ENCODE measurements around the gene PSMA3. TPM values are rescaled to one million over a fixed set of nuclear protein-coding genes. Genes with fewer than 3 reads are reported as not detected.
A peak's percentile ranks its signal among the peaks of the same experiment; 100 is the strongest.

Gene PSMA3
- 100 to 1,000 TPM in 2 of 4 donors, 10 to 100 TPM in 2; 91.8 to 126 (median 107) TPM for total RNA-seq

DNA sequence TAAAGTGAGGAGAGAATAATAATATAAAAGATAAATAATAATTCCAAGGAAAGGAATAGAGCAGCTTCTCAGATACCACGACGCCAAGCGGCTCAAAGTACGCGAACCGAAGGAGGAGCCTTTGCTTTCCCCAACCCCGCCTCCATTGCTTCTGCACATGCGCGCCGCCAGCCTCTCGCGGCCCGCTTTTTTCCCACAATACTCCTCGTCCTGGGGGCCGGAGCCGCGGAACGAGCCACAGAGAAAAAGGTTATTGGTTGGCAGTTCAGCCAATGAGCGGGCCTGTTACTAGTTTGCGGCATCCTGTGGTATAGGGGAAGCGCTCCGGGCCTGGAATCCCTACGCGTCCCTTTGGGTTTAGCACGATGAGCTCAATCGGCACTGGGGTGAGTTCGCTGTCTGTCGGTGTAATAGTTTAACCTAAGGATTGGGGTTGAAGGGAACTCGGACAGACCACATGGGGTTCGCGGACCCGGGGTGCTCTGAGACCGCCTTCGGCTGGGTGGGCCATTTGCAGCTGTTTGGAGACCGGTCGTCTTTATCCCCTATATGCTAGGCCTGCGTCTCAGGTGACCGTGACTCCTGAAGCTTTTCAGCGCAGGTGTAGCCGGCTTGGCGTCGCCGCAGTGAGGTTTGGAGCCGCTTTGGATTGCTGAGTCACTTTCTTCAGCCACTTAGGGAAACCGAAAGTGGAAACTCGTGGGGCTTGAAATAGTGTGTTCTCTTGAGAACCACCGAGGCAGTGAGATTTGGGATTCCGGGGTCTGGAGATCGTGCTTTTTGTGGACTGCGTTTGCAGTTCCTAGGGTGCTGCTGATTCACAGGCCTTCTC is at the start of gene PSMA3:
Gene PSMA3 (plus strand): TSS at position 288 of the 832 bp plus-strand sequence. CDS start 78 bp downstream, at position 366.
- ATAC-seq (ENCODE audit: low FRiP score): peak; percentile 95
- TF ChIP-seq, protein P1, sequence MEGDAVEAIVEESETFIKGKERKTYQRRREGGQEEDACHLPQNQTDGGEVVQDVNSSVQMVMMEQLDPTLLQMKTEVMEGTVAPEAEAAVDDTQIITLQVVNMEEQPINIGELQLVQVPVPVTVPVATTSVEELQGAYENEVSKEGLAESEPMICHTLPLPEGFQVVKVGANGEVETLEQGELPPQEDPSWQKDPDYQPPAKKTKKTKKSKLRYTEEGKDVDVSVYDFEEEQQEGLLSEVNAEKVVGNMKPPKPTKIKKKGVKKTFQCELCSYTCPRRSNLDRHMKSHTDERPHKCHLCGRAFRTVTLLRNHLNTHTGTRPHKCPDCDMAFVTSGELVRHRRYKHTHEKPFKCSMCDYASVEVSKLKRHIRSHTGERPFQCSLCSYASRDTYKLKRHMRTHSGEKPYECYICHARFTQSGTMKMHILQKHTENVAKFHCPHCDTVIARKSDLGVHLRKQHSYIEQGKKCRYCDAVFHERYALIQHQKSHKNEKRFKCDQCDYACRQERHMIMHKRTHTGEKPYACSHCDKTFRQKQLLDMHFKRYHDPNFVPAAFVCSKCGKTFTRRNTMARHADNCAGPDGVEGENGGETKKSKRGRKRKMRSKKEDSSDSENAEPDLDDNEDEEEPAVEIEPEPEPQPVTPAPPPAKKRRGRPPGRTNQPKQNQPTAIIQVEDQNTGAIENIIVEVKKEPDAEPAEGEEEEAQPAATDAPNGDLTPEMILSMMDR (IDR thresholded peaks at IDR 0.05): no peak
- DNase-seq (ENCODE audit: low spot score): peak; percentile 91

DNA sequence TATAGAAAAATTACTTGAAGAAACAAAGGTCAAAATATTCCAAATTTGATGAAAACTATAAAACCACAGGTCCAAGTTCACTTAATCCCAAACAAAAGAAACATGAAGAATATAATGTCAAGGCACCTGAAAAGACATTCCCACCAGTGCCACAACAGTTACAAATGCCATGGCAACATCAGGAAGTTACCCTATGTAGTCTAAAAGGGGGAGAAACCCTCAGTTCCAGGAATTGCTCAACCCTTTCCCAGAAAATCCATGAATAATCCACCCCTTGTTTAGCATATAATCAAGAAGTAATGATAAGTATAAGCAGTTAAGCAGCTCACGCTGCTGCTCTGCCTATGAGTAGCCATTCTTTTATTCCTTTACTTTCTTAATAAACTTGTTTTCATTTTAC is 48.4 kb upstream of the PSMA3 start:
- TF ChIP-seq, protein P1 (IDR thresholded peaks at IDR 0.05): no peak
- ATAC-seq (ENCODE audit: low FRiP score) (no peak), DNase-seq (ENCODE audit: low spot score) (no peak)

DNA sequence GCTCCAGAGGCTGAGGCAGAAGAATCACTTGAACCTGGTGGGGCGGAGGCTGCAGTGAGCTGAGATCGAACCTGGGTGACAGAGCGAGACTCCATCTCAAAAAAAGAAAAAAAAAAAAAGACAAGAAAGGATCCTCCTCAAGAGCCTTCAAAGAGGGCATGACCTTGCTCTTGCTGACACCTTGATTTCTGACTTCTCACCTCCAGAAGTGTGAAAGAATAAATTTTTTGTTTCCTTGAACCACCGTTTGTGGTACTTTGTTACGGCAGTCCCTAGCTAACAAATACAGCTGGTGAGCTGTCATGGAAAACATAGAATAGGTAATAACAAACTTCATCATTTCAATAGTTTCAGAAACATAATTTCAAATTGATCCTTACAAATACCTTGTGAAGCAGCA is 46.6 kb upstream of the PSMA3 start:
- DNase-seq (ENCODE audit: low spot score): no peak
- TF ChIP-seq, protein P1 (IDR thresholded peaks at IDR 0.05): no peak
- ATAC-seq (ENCODE audit: low FRiP score): no peak

DNA sequence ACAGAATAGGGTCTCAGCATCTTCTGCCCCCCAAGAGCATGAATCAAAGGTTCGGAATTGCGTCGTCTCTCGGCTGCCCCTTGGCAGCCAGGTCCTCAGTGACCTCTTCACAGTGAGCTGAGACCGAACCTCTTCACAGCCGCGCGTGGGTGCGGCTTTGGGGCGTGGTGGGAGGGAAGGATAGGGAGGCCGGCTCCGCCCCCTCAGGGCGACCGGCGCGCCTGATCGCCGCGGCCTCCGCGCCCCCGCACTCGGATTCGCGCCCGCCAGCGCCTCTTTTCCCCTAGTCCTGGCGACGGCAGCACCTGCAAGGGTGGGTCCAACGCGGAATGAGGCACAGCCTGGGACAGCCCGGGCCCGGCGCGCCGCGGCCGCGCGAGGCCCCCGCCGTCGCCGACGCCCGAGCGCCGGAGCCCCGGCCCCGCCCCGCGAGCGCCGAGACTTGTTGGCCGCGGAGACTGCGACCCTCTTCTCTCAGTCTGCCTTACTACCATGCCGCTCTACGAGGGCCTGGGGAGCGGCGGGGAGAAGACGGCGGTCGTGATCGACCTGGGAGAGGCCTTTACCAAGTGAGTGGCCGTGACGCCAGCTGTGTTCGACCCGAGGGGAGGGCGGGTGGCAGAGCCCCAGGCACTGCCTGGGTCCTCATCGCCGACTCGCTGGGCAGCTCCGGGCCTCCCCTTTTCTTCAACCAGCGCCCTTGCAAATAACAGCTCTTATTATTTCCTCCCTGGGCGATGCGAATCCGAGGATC is 44.7 kb upstream of the PSMA3 start, which contains the start of gene ACTR10:
Gene ACTR10 (plus strand): TSS at position 424 of the 754 bp plus-strand sequence. CDS start 69 bp downstream, at position 493.
- TF ChIP-seq, protein P1 (IDR thresholded peaks at IDR 0.05): no peak
- ATAC-seq (ENCODE audit: low FRiP score): peak; percentile 97
- peak; percentile 49 for DNase-seq (ENCODE audit: low spot score)

DNA sequence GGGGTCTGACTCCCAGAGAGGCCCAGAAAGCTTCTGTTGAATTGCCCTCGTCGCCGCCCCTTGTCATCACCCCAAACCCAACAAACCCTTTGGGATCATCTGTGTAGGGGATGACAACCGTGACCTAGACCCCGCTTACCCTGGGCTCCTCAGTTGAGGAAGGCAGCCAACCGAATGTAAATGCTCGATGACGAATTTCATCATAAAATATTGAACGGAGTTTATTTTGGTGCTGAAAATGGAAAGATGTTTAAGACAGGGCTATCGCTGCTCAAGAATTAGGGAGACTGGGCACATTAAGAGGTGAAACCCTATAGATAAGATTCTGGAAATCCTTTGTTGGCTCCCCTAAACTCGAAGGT is 44.2 kb upstream of the PSMA3 start:
- DNase-seq (ENCODE audit: low spot score) (no peak), ATAC-seq (ENCODE audit: low FRiP score) (peak; percentile 29)
- TF ChIP-seq, protein P1 (IDR thresholded peaks at IDR 0.05): no peak

DNA sequence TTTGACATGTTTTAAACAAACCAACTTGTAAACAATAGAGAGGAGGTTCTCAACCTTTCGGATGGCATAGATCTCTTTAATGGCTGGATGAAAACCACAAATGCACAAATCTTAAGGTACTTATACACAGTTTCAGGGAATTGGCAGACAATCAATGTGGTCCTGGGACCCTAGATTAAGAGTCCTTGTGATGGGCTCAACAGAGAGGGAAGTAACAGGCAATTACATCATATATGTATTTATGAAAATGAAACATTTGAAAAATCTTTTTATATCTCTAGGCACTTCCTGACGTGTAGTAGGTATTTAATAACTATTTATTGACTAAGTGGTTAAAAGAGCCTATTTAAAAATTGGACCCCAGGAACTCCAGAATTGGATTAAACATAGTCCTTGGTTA is 43.8 kb upstream of the PSMA3 start:
- DNase-seq (ENCODE audit: low spot score): no peak
- ATAC-seq (ENCODE audit: low FRiP score): no peak
- TF ChIP-seq, protein P1 (IDR thresholded peaks at IDR 0.05): no peak

All from omental fat pad (tissue), 4 donors.